Erythroblast (primary cell): ENCODE results near the gene CTNNA2.

Experiments used
- GATA1 ChIP-seq: IDR thresholded peaks from 2 replicates; pipeline ENCODE4 v1.6.1; 2011; ENCODE audit warnings: low read depth, mild to moderate bottlenecking, control low read depth, low read length, moderate library complexity
- POLR2A ChIP-seq: IDR thresholded peaks from 2 replicates; pipeline ENCODE4 v1.6.1; 2011; ENCODE audit warnings: mild to moderate bottlenecking, low read length

DNA sequence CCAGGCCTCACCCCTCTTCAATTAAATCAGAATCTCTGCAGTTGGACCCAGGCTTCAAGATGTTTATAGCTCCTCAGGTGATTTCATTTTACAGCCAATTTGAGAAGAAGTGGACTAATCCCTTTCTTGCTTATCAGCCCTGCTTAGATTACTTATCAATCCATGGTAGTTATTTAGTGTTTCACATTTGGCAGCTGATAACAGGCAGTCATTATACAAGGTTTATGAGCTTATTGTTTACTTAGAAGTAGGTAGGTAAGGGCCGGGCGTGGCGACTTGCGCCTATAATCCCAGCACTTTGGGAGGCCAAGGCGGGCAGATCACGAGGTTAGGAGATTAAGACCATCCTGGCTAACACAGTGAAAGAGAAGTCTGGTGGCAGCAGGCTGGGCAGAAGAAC, 237.5 kb downstream of the CTNNA2 start:
- no peak for TF ChIP-seq POLR2A
- no peak for TF ChIP-seq GATA1
